Mucosa of descending colon (tissue), 3 donors: ENCODE measurements around the gene TMCC2. TPM values are rescaled to one million over a fixed set of nuclear protein-coding genes. Genes with fewer than 3 reads are reported as not detected.

Experiments
- ATAC-seq: fragments of 200-7000 bp; cut with Tn5 transposase; one replicate; pipeline ENCODE4 v1.9.1; 2020; ENCODE audit warnings: mild to moderate bottlenecking, moderate library complexity
- DNase-seq, 3 donors: peaks; one replicate each; pipeline ENCODE4 v3.0.0-alpha.2; 2020
- H3K36me3 ChIP-seq: fragments of 200-600 bp; one replicate; pipeline ENCODE4 v1.8.0; 2021; ENCODE audit warnings: low read depth, mild to moderate bottlenecking
- H3K4me1 ChIP-seq: fragments of 200-600 bp; one replicate; pipeline ENCODE4 v1.8.0; 2021; ENCODE audit warnings: low read depth, mild to moderate bottlenecking
- H3K4me3 ChIP-seq: fragments of 200-600 bp; one replicate; pipeline ENCODE4 v1.8.0; 2021; ENCODE audit warnings: mild to moderate bottlenecking
- H3K9me3 ChIP-seq: fragments of 200-600 bp; one replicate; pipeline ENCODE4 v1.8.0; 2021; ENCODE audit warnings: mild to moderate bottlenecking
- intact Hi-C, 2 donors: fragments of 100-400 bp; cut with DNase I in 1 of 2; cut with micrococcal nuclease in 1 of 2; formaldehyde crosslinking; loops; one replicate each; pipeline versions ENCODE4 v1.11.0 to v1.11.1; 2022; cut with DNase I, micrococcal nuclease
- total RNA-seq, 3 donors: library from RNA; stranded (reverse); fragmentation: NEBNext Ultra II Directional in 2 of 3; extraction: Animal tissue kit (Norgen Biotek cat#: 25700) in 2 of 3; gene quantifications; one replicate each; pipeline versions ENCODE4 v1.2.1 to v1.2.4, GENCODE V29; 2021 to 2023
- TF ChIP-seq, protein P1 (sequence below): fragments of 200-600 bp; IDR thresholded peaks from one replicate; pipeline ENCODE4 v1.8.0; 2022; ENCODE audit warnings: antibody characterized with exemption, mild to moderate bottlenecking
- donor health status: DM: no; HTN: no; CAD: no; lungs with moderate emphysema.
- donor health status: DM: no; HTN: no; CAD: no.
- donor health status: DM: no; HTN: yes; CAD: no.

The TMCC2 gene
- total RNA-seq, 3 donors from 2014 or later = 0.27 to 5.1 (median 0.29) TPM

DNA sequence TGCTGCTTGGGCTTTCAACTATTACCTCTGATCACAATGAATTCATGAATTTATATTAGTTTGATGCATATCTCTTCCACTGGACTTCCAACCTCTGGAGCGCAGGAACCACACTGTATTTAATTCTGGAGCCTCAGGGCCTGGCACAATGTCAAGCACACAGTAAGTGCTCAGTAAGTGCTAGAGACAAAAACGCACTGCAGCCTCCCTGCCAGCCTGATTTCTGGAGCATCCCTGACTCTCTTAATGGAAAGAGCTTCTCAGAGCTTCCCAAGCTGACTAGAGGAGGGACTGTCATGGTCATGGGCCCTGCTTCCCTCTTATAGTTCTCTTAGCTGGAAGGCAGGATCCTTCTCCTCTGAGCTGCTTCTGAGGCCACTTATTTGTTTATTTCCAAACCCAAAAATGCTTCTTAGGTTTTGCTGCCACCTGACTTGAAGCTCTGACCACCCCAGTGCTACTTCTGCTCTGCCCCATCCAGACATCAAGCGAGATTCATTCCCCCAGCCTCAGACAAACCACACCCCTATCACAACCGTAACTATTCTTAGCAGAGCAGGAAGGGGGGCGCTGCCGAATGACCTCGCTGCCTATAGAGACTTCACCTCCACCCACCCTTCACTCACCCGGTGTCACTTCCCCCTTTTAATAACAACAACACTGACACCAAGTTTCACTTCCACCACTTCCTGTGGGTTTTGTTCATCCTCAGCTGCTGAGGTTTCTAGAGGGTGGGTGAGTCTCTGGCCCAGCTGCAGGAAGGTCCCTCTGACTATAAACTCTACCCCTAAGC is 60.2 kb downstream of the TMCC2 start:
- no peaks in the 10 kb centered on the region for H3K9me3 ChIP-seq
- peaks cover 17% of the 10 kb centered on the region for H3K4me1 ChIP-seq
- TF ChIP-seq, protein P1, sequence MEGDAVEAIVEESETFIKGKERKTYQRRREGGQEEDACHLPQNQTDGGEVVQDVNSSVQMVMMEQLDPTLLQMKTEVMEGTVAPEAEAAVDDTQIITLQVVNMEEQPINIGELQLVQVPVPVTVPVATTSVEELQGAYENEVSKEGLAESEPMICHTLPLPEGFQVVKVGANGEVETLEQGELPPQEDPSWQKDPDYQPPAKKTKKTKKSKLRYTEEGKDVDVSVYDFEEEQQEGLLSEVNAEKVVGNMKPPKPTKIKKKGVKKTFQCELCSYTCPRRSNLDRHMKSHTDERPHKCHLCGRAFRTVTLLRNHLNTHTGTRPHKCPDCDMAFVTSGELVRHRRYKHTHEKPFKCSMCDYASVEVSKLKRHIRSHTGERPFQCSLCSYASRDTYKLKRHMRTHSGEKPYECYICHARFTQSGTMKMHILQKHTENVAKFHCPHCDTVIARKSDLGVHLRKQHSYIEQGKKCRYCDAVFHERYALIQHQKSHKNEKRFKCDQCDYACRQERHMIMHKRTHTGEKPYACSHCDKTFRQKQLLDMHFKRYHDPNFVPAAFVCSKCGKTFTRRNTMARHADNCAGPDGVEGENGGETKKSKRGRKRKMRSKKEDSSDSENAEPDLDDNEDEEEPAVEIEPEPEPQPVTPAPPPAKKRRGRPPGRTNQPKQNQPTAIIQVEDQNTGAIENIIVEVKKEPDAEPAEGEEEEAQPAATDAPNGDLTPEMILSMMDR = no peak
- DNase-seq (peak; percentile 63 to 89 (median 77)), ATAC-seq (peak; percentile 76)
- intact Hi-C loops = no loop called here
- H3K4me3 ChIP-seq = no peak overlapping the region
- no peaks in the 10 kb centered on the region for H3K36me3 ChIP-seq

DNA sequence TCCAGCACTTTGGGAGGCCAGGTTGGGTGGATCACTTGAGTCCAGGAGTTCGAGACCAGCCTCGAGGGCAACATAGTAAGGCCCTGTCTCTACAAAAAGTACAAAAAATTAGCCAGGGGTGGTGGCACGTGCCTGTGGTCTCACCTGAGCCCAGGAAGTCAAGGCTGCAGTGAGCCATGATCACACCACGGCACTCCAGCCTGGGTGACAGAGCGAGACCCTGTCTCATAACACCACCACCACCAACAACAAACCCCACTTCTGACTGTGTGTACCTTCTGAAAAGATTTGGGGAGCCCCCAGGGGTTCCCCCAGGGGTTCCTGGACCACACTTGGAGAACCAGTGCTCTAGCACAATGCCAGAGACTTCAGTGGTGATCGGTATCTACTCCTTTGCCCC is 63.9 kb downstream of the TMCC2 start:
- ATAC-seq (no peak), DNase-seq (no peak)
- H3K36me3 ChIP-seq = no peaks in the 10 kb centered on the region
- no peaks in the 10 kb centered on the region for H3K9me3 ChIP-seq
- TF ChIP-seq, protein P1 = no peak
- peaks cover 8% of the 10 kb centered on the region for H3K4me1 ChIP-seq
- intact Hi-C loops = no loop called here
- no peak overlapping the region for H3K4me3 ChIP-seq

DNA sequence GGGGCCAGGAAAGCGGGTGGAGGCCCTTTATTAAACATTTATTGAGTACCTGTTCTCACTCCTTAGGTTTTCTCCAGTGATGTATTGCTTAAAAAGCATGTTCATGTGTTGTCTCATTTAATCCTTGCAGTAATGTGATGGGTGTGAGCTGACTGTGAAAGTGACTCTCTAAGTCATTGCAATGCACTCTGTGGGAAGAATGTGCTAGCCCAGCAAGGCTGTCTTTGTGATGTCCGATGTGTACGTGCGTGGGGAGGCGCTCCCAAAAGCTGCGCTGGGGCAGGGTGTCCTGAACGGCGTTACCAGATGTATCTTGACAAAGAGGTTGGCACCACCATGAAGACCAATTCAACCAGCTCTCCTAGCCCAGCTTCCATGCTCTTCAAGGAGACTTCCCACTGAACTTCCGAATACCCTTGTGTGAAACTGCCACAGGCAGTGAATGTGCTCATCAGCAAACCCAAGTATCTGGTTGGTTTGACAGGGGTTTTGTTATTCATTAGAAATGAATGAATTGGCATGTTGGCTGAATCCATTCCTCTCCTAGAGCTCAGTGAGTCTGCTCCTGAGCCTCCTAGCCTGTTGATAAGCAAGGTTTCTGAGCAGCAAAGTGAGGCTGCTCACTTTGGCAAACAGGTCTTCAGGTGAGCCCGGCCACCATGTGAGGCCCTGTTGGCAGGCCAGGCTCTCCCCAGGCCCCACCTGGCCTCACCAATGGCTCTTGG is 65.8 kb downstream of the TMCC2 start:
- TF ChIP-seq, protein P1 = no peak
- DNase-seq = no peak
- intact Hi-C loops = no loop called here
- Histone ChIP-seq H3K36me3 (no peaks in the 10 kb centered on the region), H3K9me3 (no peaks in the 10 kb centered on the region), H3K4me1 (peaks cover 3% of the 10 kb centered on the region), H3K4me3 (no peak overlapping the region)
- no peak for ATAC-seq

DNA sequence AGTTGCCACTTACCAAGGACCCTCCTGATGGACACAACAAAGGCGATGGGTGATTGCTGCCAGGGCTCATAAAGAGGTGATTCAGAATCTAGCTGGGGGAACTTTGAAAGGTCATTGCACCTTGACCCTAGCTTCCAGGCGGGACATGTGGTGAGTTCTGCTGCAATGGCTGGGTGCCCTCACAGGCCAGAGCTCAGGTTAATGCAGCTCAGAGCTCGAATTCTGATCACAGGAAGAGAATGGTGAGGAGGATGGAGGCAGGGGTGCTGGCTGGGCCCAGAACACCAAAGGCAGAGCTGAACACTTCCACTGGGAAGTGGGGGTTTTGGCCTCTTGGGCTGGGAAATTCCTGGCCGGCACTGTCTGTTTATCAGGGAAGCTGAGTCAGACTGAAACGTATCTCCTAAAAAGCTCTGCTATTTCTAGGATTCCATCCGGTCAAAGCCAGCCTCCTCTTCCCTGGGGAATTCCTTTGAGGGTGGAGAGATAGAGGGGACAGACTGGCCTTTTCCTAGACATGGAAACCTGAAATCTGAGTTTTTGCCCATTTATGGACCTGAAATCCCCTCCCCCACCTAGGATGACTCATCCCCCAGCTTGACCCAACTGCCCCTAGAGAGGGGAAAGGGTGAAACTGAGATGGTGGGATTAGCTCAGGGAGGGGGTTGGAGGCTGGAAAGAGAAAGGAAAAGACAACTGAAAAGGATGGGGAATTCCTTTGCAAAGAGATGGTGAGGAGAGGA is 66.6 kb downstream of the TMCC2 start:
- DNase-seq = no peak
- Histone ChIP-seq H3K36me3 (no peaks in the 10 kb centered on the region), H3K9me3 (no peaks in the 10 kb centered on the region), H3K4me3 (no peak overlapping the region), H3K4me1 (peaks cover 3% of the 10 kb centered on the region)
- TF ChIP-seq, protein P1 = no peak
- intact Hi-C loops = no loop called here
- ATAC-seq = peak; percentile 38

DNA sequence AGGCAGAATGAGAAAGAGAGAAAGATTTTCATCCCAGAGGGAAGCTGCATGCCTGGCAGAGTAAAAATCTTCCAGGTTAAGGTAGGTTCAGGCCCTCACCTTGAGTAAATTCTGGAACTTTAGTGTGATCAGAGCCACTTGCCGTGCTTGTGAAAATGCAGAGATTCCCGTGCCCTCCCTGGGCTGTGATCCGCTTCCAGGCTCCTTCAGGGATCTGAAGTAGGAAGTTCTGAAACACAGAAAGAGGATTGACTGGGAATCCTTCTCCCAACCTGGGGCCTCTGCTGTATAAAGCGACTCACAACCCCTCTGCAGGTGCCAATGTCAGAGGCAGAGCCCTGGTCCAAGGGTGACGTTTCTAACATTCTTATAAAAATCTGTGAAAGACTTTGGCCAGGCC is 67.2 kb downstream of the TMCC2 start:
- DNase-seq = no peak
- ATAC-seq = no peak
- Histone ChIP-seq H3K9me3 (no peaks in the 10 kb centered on the region), H3K4me3 (no peak overlapping the region), H3K36me3 (no peaks in the 10 kb centered on the region), H3K4me1 (peaks cover 3% of the 10 kb centered on the region)
- TF ChIP-seq, protein P1 = no peak
- intact Hi-C loops = no loop called here
